GM18858 (cell line): ENCODE measurements around the gene STT3B.

ENCODE experiments used
- ATAC-seq: cut with Tn5 transposase; IDR thresholded peaks from one replicate; pipeline ENCODE4 v1.9.1; 2021; ENCODE audit not compliant: unreplicated experiment

The STT3B gene

GRCh38 chr3:31636694-31637442, 104.1 kb downstream of the STT3B start:
- peak; percentile 30 for ATAC-seq

GRCh38 chr3:31639828-31640227, 107.1 kb downstream of the STT3B start:
- ATAC-seq: no peak

- no peak for ATAC-seq
Observed at GRCh38 chr3:31645256-31645655, 112.5 kb downstream of the STT3B start.

DNA sequence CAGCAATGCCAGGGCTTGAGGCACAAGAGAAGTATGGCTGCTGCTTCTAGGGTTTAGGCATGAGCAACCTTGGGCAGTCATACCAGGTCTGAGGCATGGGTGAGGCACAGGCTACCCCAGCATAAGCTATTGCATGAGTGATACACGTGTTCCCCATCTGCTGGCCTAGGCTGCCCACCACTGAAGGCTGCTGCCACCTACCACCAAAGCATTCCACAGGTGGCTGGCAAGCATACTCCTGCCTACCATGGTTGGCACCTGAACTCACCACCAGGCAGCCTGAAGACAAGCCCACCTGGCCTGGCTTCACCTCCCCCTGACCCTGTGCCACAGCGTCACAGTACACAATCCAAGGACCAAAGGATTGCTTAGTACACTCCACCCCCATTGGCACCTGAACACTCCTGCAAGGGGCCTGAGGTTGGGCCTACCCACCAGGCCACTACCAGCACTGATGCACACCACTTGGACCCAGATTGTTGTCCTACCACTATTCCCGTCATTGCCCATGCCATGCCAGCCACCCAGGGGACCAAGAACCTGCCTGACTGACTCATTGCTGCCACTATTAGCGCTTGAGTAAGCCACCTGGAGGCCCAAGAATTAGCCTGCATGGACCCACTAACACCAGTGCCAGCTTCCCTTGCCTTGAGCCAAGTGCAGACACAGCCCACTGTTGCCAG, 115.7 kb downstream of the STT3B start:
- no peak for ATAC-seq

DNA sequence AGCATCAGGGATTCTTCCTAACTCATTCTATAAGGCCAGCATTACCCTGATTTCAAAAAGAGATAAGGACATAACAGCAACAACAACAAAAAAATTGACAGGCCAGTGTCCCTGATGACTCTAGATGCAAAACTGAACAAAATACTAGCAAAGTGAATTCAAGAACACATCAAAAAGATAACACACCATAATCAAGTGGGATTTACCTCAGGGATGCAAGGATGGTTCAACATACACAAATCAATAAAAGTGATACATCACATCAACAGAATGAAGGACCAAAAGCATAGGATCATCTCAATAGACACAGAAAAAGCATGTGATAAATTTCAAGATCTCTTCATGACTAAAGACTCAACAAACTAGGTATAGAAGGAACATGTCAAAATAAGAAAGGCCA, 119.6 kb downstream of the STT3B start:
- ATAC-seq: no peak

DNA sequence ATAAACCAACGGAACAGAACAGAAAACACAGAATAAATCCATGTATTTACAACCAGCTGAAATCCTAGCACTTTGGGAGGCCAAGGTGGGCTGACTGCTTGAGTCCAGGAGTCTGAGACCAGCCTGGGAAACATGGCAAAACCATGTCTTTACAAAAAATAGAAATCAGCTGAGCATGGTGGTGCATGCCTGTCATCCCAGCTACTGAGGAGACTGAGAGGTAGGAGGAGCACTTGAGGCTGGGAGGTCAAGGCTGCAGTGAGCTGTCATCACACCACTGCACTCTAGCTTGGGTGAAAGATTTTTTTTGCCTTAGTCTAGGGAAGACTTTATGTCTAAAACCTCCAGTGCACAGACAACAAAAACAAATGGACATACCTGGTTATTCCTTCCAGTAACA, 120.7 kb downstream of the STT3B start:
- no peak for ATAC-seq

- no peak for ATAC-seq
Observed at GRCh38 chr3:31654998-31655397, 122.3 kb downstream of the STT3B start.

- no peak for ATAC-seq
Observed at GRCh38 chr3:31659246-31659645, 126.5 kb downstream of the STT3B start.

GRCh38 chr3:31661286-31661685, 128.6 kb downstream of the STT3B start:
- ATAC-seq: no peak

DNA sequence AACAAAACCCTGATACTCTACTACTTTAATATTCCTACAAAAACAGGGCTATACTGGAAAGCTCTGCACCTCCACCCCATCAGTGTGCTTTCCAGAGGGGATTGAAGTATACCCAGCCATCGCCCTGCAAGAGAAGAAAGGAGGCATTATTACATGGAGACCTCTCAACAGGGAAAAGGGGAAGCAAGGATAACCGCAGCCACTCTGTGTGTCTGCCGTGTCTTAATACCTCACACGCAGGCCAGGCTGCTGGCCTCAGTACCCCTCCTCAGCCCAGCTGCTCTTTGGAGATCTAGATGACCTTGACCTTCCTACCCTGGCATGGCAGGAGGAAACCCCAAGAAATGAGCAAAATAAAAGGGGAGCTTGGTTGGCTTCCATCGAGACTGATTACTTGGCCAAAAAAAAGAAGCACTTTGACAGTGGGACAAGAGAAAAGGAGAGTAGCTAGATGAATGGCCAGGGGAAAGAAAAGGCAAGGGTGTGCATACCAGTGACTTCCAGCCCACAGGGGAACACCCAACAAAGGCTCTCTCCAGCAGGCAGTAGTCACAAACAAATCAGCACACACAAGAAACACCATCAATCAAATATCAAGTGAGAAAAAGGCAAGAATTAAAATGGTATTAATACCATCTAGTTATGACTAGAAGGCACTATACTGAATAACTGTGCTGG, 129.4 kb downstream of the STT3B start:
- no peak for ATAC-seq

- ATAC-seq: no peak
Observed at GRCh38 chr3:31664031-31664430, 131.3 kb downstream of the STT3B start.

DNA sequence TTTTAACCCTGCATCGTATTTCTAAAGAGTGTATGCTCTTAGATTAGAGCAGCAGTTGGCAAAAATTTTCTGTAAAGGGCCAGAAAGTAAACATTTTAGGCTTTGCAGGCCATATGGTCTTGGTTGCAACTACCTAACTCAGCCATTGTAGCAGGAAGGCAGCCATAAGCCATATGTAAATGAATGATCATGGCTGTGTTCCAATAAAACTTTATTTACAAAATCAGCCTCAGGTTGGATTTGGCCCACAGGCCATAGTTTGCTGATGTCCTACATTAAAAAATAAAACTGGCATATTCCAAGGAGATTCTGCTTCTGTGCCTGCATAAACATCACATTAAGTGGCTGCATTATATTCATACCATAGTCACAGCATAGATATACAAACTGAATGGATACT, 134.9 kb downstream of the STT3B start:
- no peak for ATAC-seq

- no peak for ATAC-seq
Observed at GRCh38 chr3:31668242-31668641, 135.5 kb downstream of the STT3B start.

- ATAC-seq: no peak
Observed at GRCh38 chr3:31670136-31670535, 137.4 kb downstream of the STT3B start.

DNA sequence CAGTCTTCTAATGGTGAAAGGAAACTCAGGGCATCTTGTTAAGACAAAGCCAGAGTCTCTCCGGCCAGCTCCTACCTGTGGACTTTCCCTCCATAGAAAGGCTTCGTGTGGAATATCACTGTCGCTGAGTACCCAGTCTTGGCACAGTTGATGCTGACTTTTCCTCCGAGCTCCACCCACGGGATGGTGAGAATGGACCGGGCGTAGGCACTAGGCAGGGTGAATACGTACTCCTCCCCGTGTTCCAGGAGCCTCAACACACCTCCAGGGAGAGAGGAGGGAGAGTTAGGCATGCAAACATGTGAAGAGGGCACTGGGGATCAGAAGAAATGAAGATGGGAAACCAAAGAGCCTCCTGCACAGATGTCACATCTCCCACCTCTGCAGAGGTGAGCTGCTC, 138.0 kb downstream of the STT3B start:
- no peak for ATAC-seq

- ATAC-seq: no peak
Observed at GRCh38 chr3:31671451-31671850, 138.7 kb downstream of the STT3B start.

- no peak for ATAC-seq
Observed at GRCh38 chr3:31671976-31672375, 139.3 kb downstream of the STT3B start.

GRCh38 chr3:31673950-31674349, 141.2 kb downstream of the STT3B start:
- ATAC-seq: no peak

DNA sequence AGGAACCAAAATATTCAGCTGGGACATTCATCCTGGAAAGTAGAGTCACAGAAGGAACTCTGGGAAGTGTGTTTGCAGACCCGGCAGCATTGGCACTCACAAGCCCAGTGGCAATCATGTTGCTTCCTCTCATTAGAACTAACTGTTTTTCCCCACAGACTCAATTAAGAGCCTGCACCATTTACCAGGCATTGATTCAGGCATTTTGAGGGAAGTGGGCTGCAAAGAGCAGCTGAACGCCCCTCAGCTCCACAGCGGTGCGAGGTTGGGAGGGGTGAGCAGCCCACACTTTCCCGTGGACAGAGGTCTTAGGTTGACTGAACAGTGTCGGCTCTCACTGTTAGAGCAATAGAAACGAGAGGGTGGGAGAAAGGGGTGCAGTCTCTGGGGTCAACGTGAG, 143.8 kb downstream of the STT3B start:
- ATAC-seq: no peak

GRCh38 chr3:31680072-31680870, 147.5 kb downstream of the STT3B start:
- ATAC-seq: no peak
